Ovary (tissue), 3 donors: ENCODE data around the gene ZNF90.

ENCODE experiments used
- POLR2A ChIP-seq: fragments of 450-650 bp; IDR thresholded peaks from one replicate; pipeline ENCODE4 v1.6.1; 2017; ENCODE audit warnings: antibody characterized with exemption, mild to moderate bottlenecking, moderate library complexity
- TF ChIP-seq, protein P1 (sequence below), 3 donors: fragments of 450-650 bp in 2 of 3; fragments of 200-600 bp in 1 of 3; IDR thresholded peaks; one replicate each; pipeline versions ENCODE4 v1.5.1 to v1.8.0; 2016 to 2022; ENCODE audit warnings: antibody characterized with exemption in 3 of 3, mild to moderate bottlenecking in 1 of 3
- donor health status: DM: no; HTN: no; CAD: no.

DNA sequence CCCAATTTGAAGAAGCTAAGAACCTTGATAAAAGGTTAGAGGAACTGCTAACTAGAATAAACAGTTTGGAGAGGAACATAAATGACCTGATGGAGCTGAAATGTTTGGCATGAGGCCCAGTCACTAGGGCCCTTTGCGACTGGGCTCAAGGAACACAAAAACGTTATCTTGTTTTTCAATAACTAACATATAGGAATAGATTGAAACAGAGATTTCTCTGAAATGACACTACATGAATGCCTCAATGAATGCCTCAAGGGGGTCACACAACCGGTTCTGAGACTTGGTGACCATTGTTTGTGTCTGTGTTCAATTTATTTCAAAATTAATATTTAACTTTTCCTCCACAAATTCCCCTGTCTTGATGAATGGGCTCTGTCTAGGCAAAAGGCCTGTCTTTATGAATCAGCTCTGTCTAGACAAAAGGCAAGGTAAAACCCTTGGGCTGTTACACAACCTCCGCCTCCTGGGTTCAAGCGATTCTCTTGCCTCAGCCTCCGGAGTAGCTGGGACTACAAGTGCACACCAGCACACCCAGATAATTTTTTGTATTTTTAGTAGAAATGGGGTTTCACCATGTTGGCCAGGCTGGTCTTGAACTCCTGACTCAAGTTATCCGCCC lies 88.3 kb downstream of the ZNF90 start:
- TF ChIP-seq, protein P1, sequence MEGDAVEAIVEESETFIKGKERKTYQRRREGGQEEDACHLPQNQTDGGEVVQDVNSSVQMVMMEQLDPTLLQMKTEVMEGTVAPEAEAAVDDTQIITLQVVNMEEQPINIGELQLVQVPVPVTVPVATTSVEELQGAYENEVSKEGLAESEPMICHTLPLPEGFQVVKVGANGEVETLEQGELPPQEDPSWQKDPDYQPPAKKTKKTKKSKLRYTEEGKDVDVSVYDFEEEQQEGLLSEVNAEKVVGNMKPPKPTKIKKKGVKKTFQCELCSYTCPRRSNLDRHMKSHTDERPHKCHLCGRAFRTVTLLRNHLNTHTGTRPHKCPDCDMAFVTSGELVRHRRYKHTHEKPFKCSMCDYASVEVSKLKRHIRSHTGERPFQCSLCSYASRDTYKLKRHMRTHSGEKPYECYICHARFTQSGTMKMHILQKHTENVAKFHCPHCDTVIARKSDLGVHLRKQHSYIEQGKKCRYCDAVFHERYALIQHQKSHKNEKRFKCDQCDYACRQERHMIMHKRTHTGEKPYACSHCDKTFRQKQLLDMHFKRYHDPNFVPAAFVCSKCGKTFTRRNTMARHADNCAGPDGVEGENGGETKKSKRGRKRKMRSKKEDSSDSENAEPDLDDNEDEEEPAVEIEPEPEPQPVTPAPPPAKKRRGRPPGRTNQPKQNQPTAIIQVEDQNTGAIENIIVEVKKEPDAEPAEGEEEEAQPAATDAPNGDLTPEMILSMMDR (IDR thresholded peaks at IDR 0.05) = no peak
- no peak for TF ChIP-seq POLR2A
